Right lobe of liver (tissue), 6 donors: Measurements from ENCODE around the gene TENT5C. TPM values are rescaled to one million over a fixed set of nuclear protein-coding genes. Genes with fewer than 3 reads are reported as not detected.

Source experiments
- ATAC-seq, 4 donors: fragments of 200-7000 bp; cut with Tn5 transposase; one replicate each; pipeline ENCODE4 v1.9.1; 2020; ENCODE audit warnings: mild to moderate bottlenecking in 4 of 4, moderate library complexity in 4 of 4
- DNase-seq, 3 donors: peaks; one replicate each; pipeline ENCODE4 v3.0.0-alpha.2; 2020
- H3K27ac ChIP-seq, 3 donors: fragments of 200-600 bp; one replicate each; pipeline ENCODE4 v1.8.0; 2022
- H3K27me3 ChIP-seq, 2 donors: fragments of 200-600 bp; one replicate each; pipeline ENCODE4 v1.8.0; 2022
- H3K36me3 ChIP-seq, 4 donors: fragments of 200-600 bp; sonication (generic) in 1 of 4; one replicate each; pipeline versions ENCODE4 v1.5.1 to v1.8.0; 2017 to 2022; ENCODE audit warnings: control low read depth in 1 of 4
- H3K4me1 ChIP-seq, 4 donors: fragments of 200-600 bp; sonication (generic) in 1 of 4; one replicate each; pipeline versions ENCODE4 v1.5.1 to v1.8.0; 2017 to 2022; ENCODE audit warnings: control low read depth in 1 of 4
- H3K4me3 ChIP-seq, 3 donors: fragments of 200-600 bp; one replicate each; pipeline ENCODE4 v1.8.0; 2022
- H3K9me3 ChIP-seq, 4 donors: fragments of 200-600 bp; sonication (generic) in 1 of 4; one replicate each; pipeline versions ENCODE4 v1.5.1 to v1.8.0; 2017 to 2022; ENCODE audit warnings: control low read depth in 1 of 4
- CTCF ChIP-seq, 4 donors: fragments of 200-600 bp in 3 of 4; fragments of 450-650 bp in 1 of 4; IDR thresholded peaks; one replicate each; pipeline versions ENCODE4 v1.5.1 to v1.8.0; 2016 to 2022; ENCODE audit warnings: antibody characterized with exemption in 4 of 4, mild to moderate bottlenecking in 2 of 4
- POLR2A ChIP-seq: fragments of 450-650 bp; IDR thresholded peaks from one replicate; pipeline ENCODE4 v1.6.1; 2017; ENCODE audit warnings: antibody characterized with exemption, mild to moderate bottlenecking
- WGBS: methylation state at CpG from one replicate; pipeline ENCODE4 v1.1.6; 2018; ENCODE audit warnings: low coverage, low lambda C conversion rate; ENCODE audit not compliant: insufficient coverage; ENCODE audit errors: missing lambda C conversion rate; 5-methylcytosine and 5-hydroxymethylcytosine counted together
- intact Hi-C, 2 donors: fragments of 100-400 bp; cut with DNase I; formaldehyde crosslinking; loops; one replicate each; pipeline versions ENCODE4 v1.11.2 to v1.14.1; 2022
- total RNA-seq, 6 experiments: library from RNA; depleted of rRNA in 2 of 6; stranded (reverse); fragments of >200 nt in 2 of 6; fragmentation: NEBNext Ultra II Directional in 3 of 6; extraction: Animal tissue kit (Norgen Biotek cat#: 25700) in 3 of 6; gene quantifications; one replicate each; pipeline versions ENCODE4 v1.1.0 to v1.2.4, GENCODE V29; 2016 to 2023
- donor health status: DM: no; HTN: yes; CAD: no.
- donor health status: DM: no; HTN: no; CAD: no.
- donor health status: DM: no; HTN: no; CAD: no.
- donor health status: DM: no; HTN: yes; CAD: no.
- donor health status: DM: no; HTN: yes; CAD: no.

Gene TENT5C
- total RNA-seq, 6 experiments from 2014 or later: 2.3 to 13.7 (median 3.0) TPM

- intact Hi-C loops: no loop called here
- ATAC-seq: no peak
- no peak for TF ChIP-seq POLR2A
- TF ChIP-seq CTCF (IDR thresholded peaks at IDR 0.05): no peak
Measured at GRCh38 chr1:117578466-117578865, 27.4 kb upstream of the TENT5C start.

GRCh38 chr1:117579221-117579906, 26.5 kb upstream of the TENT5C start:
- 89% methylated on average over 6 of the region's 10 CpGs for WGBS
- Histone ChIP-seq H3K27me3 (no peaks in the 10 kb centered on the region), H3K27ac (no peak overlapping the region), H3K9me3 (no peaks in the 10 kb centered on the region), H3K4me1 (no peaks in the 10 kb centered on the region), H3K36me3 (no peaks in the 10 kb centered on the region), H3K4me3 (no peak overlapping the region)
- intact Hi-C loops: no loop called here
- ATAC-seq: no peak
- TF ChIP-seq CTCF (IDR thresholded peaks at IDR 0.05): no peak
- TF ChIP-seq POLR2A: no peak
- DNase-seq: no peak

More at GRCh38 chr1:117578466-117578865, 27.4 kb upstream of the TENT5C start:
- no peaks in the 10 kb centered on the region for H3K4me1 ChIP-seq
- WGBS: 93% methylated on average over 3 of the region's 4 CpGs
- DNase-seq: no peak
- H3K27ac ChIP-seq: no peak overlapping the region
- H3K36me3 ChIP-seq: no peaks in the 10 kb centered on the region
- H3K27me3 ChIP-seq: no peaks in the 10 kb centered on the region
- no peak overlapping the region for H3K4me3 ChIP-seq
- H3K9me3 ChIP-seq: no peaks in the 10 kb centered on the region

- no peak for ATAC-seq
- intact Hi-C loops: no loop called here
- no peak for DNase-seq
- H3K27ac ChIP-seq: no peak overlapping the region
- WGBS: 83% methylated on average over 2 of the region's 3 CpGs
- H3K27me3 ChIP-seq: no peaks in the 10 kb centered on the region
- TF ChIP-seq POLR2A: no peak
- no peak for TF ChIP-seq CTCF (IDR thresholded peaks at IDR 0.05)
- H3K4me3 ChIP-seq: no peak overlapping the region
- H3K4me1 ChIP-seq: no peaks in the 10 kb centered on the region
- H3K9me3 ChIP-seq: no peaks in the 10 kb centered on the region
- no peaks in the 10 kb centered on the region for H3K36me3 ChIP-seq
Measured at GRCh38 chr1:117580436-117580835, 25.4 kb upstream of the TENT5C start.

GRCh38 chr1:117580882-117581281, 25.0 kb upstream of the TENT5C start:
- TF ChIP-seq POLR2A (no peak), CTCF (IDR thresholded peaks at IDR 0.05) (no peak)
- DNase-seq (no peak), ATAC-seq (no peak)
- Histone ChIP-seq H3K36me3 (no peaks in the 10 kb centered on the region), H3K27ac (no peak overlapping the region), H3K9me3 (no peaks in the 10 kb centered on the region), H3K4me3 (no peak overlapping the region), H3K4me1 (no peaks in the 10 kb centered on the region), H3K27me3 (no peaks in the 10 kb centered on the region)
- intact Hi-C loops: no loop called here
- 71% methylated on average over 2 of the region's 2 CpGs for whole genome bisulfite sequencing
